Pancreas (tissue), 10 donors: ENCODE data around the gene GOLGA6C. TPM values are rescaled to one million over a fixed set of nuclear protein-coding genes. Genes with fewer than 3 reads are reported as not detected.
"Not testable (repeated sequence)": the region's sequence is repeated elsewhere in the genome, so short reads cannot be mapped to it uniquely, and the experiment has no call there.

Experiments
- ATAC-seq, 4 donors: fragments of 200-7000 bp; cut with Tn5 transposase; one replicate each; pipeline versions ENCODE4 v1.8.0 to v1.9.1; 2020; ENCODE audit warnings: mild to moderate bottlenecking in 4 of 4, moderate library complexity in 4 of 4
- DNase-seq, 6 donors: peaks; one replicate each; pipeline ENCODE4 v3.0.0-alpha.2; 2020
- FAIRE-seq: peaks from 2 replicates; lab custom pipeline; 2012; peaks lifted over from hg19 to GRCh38; lab: Jason Lieb, UNC
- H3K27ac ChIP-seq, 4 donors: fragments of 200-600 bp; sonication (generic); 1 replicate in 3 of 4; 2 replicates in 1 of 4; pipeline versions ENCODE4 v1.5.0 to v1.8.0; 2020
- H3K27me3 ChIP-seq, 4 donors: fragments of 200-600 bp; one replicate each; pipeline ENCODE4 v1.8.0; 2021
- H3K36me3 ChIP-seq, 3 donors: fragments of 200-600 bp; sonication (generic) in 1 of 3; one replicate each; pipeline versions ENCODE4 v1.5.0 to v1.8.0; 2020 to 2021
- H3K4me1 ChIP-seq, 3 donors: fragments of 200-600 bp; one replicate each; pipeline ENCODE4 v1.8.0; 2021
- H3K4me3 ChIP-seq, 4 donors: fragments of 200-600 bp; sonication (generic) in 2 of 4; one replicate each; pipeline versions ENCODE4 v1.5.0 to v1.8.0; 2020 to 2021
- H3K9me3 ChIP-seq, 4 donors: fragments of 200-600 bp; one replicate each; pipeline ENCODE4 v1.8.0; 2021
- CTCF ChIP-seq, 4 donors: fragments of 200-600 bp; sonication (generic) in 3 of 4; IDR thresholded peaks; one replicate each; pipeline versions ENCODE4 v1.5.0 to v1.8.0; 2021; ENCODE audit warnings: antibody characterized with exemption in 4 of 4
- WGBS, 2 donors: extraction: QIAGEN DNeasy Blood & Tissue Kit; methylation state at CpG; one replicate each; pipeline ENCODE4 v1.1.7; 2013; 5-methylcytosine and 5-hydroxymethylcytosine counted together
- intact Hi-C, 3 donors: fragments of 100-400 bp; cut with DNase I; formaldehyde crosslinking; loops; one replicate each; pipeline versions ENCODE4 v1.11.1 to v1.14.2; 2022
- polyA plus RNA-seq, 2 donors: library from polyadenylated mRNA; stranded (reverse); fragments of 200-250 nt; gene quantifications; one replicate each; pipeline ENCODE4 v1.2.3, GENCODE V29; 2013
- total RNA-seq, 6 donors: library from RNA; stranded (reverse); fragmentation: NEBNext Ultra II Directional in 4 of 6; extraction: Animal tissue kit (Norgen Biotek cat#: 25700) in 4 of 6; gene quantifications; one replicate each; pipeline versions ENCODE4 v1.2.1 to v1.2.4, GENCODE V29; 2021 to 2023
- donor health status: healthy with polysubstance abuse.
- donor health status: DM: no; HTN: no; CAD: no; lungs with moderate emphysema.
- donor health status: DM: no; HTN: no; CAD: no.
- donor health status: control.
- donor health status: control.
- donor health status: Bipolar disorder and iron deficiency.
- donor health status: DM: yes; HTN: yes; CAD: no.
- donor health status: DM: no; HTN: no; CAD: no.
- donor health status: DM: no; HTN: no; CAD: no.
- donor health status: DM: yes; HTN: yes; CAD: no.

GOLGA6C gene
- total and polyA plus RNA-seq, 8 donors = not detected

GRCh38 chr15:75274509-75275107, 16.5 kb downstream of the GOLGA6C start:
- 32 to 44% methylated on average over 4 to 5 of the region's 5 CpGs for WGBS, 2 donors
- intact Hi-C loops, H3K4me3 ChIP-seq, H3K4me1 ChIP-seq, FAIRE-seq, H3K36me3 ChIP-seq, H3K27ac ChIP-seq, H3K9me3 ChIP-seq, H3K27me3 ChIP-seq: not testable (repeated sequence)
- ATAC-seq = peak; percentile 98 to 100 (median 99)
- peak; percentile 86 to 94 (median 92) for DNase-seq
- peak; percentile 58 to 73 (median 68) for TF ChIP-seq CTCF (IDR thresholded peaks at IDR 0.05)

DNA sequence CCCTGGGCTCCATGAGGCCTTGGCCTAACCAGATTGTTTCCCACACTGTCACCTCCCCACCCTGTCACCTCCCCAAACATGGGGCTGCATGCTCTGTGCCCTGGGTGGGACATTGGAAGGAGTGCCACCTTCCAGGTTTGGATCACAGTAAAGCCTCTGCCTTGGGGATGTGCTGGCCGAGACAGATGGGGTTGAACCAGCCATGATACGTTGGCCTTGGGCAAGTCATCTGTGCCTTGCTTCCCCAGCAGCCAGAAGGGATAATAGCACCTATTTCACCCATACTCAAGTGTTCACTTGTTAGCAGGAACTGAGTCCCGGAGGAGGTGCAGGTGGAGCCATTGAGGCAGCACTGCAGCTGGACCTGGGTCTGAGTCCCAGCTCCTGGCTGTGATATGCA, 17.5 kb downstream of the GOLGA6C start:
- FAIRE-seq, H3K27ac ChIP-seq, H3K36me3 ChIP-seq, intact Hi-C loops, H3K4me3 ChIP-seq, H3K27me3 ChIP-seq, ATAC-seq, H3K9me3 ChIP-seq, H3K4me1 ChIP-seq: not testable (repeated sequence)
- peak in 3 of 6 donors; percentile 2 to 9 (median 9) for DNase-seq
- 69 to 77% methylated on average over 3 of the region's 3 CpGs for WGBS, 2 donors

DNA sequence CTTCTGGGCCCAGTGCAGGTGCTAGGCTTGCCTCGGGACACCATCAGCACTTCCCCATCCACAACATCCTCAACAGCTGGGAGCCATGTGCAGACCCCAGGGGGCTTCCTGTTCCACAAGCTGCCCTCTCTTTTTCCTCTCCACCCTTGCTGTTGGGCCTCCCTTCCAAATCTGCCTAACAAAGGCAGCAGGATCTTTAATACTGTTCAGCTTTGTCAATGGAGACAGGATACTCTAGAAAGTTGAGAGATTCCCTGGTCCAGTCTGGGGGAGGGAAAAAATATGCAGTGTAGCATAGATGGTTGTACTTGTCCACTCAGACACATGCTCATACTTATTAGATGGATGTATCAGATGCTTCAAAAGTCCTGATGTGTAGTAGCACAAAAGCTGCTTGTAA, 20.4 kb downstream of the GOLGA6C start:
- H3K27ac ChIP-seq, H3K36me3 ChIP-seq, H3K4me1 ChIP-seq, FAIRE-seq, H3K27me3 ChIP-seq, H3K4me3 ChIP-seq, H3K9me3 ChIP-seq, intact Hi-C loops, ATAC-seq: not testable (repeated sequence)
- WGBS, 2 donors = no CpG with 5 or more reads among the region's 1 CpG
- DNase-seq = peak in 1 of 6 donors; percentile 0

- H3K4me1 ChIP-seq, DNase-seq, FAIRE-seq, H3K36me3 ChIP-seq, intact Hi-C loops, ATAC-seq, H3K27me3 ChIP-seq, H3K4me3 ChIP-seq, H3K9me3 ChIP-seq, H3K27ac ChIP-seq: not testable (repeated sequence)
- 69% methylated on average over 2 of the region's 7 CpGs; no CpG with 5 or more reads in 1 of the 2 donors for WGBS, 2 donors
Measured at GRCh38 chr15:75282572-75282971, 24.4 kb downstream of the GOLGA6C start, which contains the start of gene GOLGA6D. Gene GOLGA6D, plus strand, starts transcription at chr15:75282835. Its CDS starts 41 bp downstream, at chr15:75282876.

GRCh38 chr15:75284152-75284551, 26.0 kb downstream of the GOLGA6C start:
- H3K4me3 ChIP-seq, intact Hi-C loops, H3K27ac ChIP-seq, H3K9me3 ChIP-seq, H3K27me3 ChIP-seq, DNase-seq, H3K4me1 ChIP-seq, H3K36me3 ChIP-seq, FAIRE-seq, ATAC-seq: not testable (repeated sequence)
- no CpG with 5 or more reads among the region's 3 CpGs for WGBS, 2 donors

DNA sequence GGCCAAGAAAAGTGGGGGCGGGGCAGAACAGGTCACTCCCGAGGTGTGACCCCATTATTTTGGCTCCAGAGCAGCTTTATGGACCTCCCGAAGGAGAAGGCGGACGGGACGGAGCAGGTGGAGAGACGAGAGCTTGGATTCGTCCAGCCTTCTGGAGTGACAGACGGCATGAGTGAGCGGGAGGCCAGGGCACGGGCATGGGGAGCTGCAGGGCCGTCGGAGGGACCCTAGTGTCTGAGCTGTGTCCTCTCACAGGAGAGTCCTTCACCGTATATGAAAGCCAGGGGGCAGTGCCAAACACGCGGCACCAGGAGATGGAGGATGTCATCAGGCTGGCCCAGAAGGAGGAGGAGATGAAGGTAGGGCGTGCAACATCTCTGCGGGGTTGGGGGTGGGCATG, 35.5 kb downstream of the GOLGA6C start:
- H3K4me1 ChIP-seq, H3K36me3 ChIP-seq, H3K4me3 ChIP-seq, intact Hi-C loops, FAIRE-seq, DNase-seq, H3K27ac ChIP-seq, H3K9me3 ChIP-seq, H3K27me3 ChIP-seq, ATAC-seq: not testable (repeated sequence)
- WGBS, 2 donors = 58% methylated on average over 7 of the region's 18 CpGs; no CpG with 5 or more reads in 1 of the 2 donors

GRCh38 chr15:75298541-75299310, 40.6 kb downstream of the GOLGA6C start:
- H3K27me3 ChIP-seq, FAIRE-seq, H3K27ac ChIP-seq, H3K4me3 ChIP-seq, intact Hi-C loops, H3K36me3 ChIP-seq, H3K9me3 ChIP-seq, H3K4me1 ChIP-seq: not testable (repeated sequence)
- peak; percentile 98 to 100 (median 98) for ATAC-seq
- WGBS, 2 donors = 47 to 66% methylated on average over 5 to 7 of the region's 13 CpGs
- peak in 5 of 6 donors; percentile 67 to 82 (median 79) for DNase-seq
